Transverse colon (tissue), 3 donors: ENCODE measurements around the gene PCNT.

ENCODE experiments used
- EP300 ChIP-seq: sonication (generic); formaldehyde crosslinking; IDR thresholded peaks from one replicate; pipeline ENCODE4 v1.6.1; 2017; ENCODE audit warnings: antibody characterized with exemption, low read depth
- POLR2A ChIP-seq: fragments of 450-650 bp; IDR thresholded peaks from one replicate; pipeline ENCODE4 v1.6.1; 2016; ENCODE audit warnings: antibody characterized with exemption, mild to moderate bottlenecking, moderate library complexity
- POLR2AphosphoS5 ChIP-seq, 3 donors: sonication (generic); formaldehyde crosslinking; IDR thresholded peaks; one replicate each; pipeline ENCODE4 v1.6.1; 2016; ENCODE audit warnings: antibody characterized with exemption in 3 of 3

DNA sequence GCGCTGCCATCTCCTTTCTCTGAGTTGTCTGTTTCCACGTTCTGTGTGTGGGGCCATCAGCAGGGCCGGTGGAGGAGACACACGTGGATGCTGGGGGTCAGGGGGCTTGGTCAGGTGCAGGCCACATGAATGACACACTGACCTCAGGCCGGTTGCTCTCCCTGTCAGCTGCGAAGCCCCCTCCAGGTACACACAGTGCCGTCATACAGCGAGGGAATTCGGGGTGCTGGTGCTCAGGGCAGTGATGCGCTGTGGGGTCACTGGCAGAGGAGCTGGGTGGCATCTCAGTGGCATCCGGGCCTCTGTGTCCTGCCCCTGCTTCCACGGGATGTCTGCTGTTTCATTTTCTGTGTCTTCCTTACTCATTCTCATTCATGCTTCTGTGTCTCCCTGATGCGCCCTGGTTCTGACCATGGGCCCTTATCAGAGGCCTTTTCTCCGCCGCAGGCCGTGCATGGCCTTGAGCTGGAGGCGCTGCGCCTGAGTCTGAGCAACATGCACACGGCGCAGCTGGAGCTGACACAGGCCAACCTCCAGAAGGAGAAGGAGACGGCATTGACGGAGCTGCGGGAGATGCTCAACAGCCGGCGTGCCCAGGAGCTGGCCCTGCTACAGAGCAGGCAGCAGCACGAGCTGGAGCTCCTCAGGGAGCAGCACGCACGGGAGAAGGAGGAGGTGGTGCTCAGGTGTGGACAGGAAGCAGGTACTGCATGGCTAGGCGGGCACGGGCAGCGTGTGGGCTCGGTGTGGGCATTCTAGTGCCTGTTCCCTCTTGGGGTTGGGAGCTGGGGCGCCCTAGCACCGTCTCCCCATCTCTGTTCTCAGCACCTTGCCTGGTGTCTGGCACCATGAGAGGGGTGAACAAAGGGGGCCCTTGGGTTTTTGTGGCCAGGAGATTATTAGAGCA lies 22.6 kb downstream of the PCNT start:
- no peak for TF ChIP-seq POLR2A
- no peak for TF ChIP-seq POLR2AphosphoS5 (IDR thresholded peaks at IDR 0.05)
- TF ChIP-seq EP300, result no peak
